Renal cortical epithelial cell (primary cell): ENCODE measurements around the gene ZGPAT. TPM values are rescaled to one million over a fixed set of nuclear protein-coding genes. Genes with fewer than 3 reads are reported as not detected.

Source experiments
- DNase-seq: peaks from one replicate; pipeline ENCODE4 v3.0.0-alpha.2; 2011; ENCODE audit warnings: low read depth
- total RNA-seq: library from RNA; depleted of rRNA; stranded (reverse); fragments of >200 nt; gene quantifications from 2 replicates; pipeline ENCODE4 v1.2.3, GENCODE V29; 2014

The ZGPAT gene
- total RNA-seq, 1 donor from 2014 or later: 25.7 TPM

- DNase-seq: no peak
Measured at GRCh38 chr20:63678667-63679465, 29.0 kb upstream of the ZGPAT start.

GRCh38 chr20:63679799-63680305 is 28.0 kb upstream of the ZGPAT start:
- no peak for DNase-seq

DNA sequence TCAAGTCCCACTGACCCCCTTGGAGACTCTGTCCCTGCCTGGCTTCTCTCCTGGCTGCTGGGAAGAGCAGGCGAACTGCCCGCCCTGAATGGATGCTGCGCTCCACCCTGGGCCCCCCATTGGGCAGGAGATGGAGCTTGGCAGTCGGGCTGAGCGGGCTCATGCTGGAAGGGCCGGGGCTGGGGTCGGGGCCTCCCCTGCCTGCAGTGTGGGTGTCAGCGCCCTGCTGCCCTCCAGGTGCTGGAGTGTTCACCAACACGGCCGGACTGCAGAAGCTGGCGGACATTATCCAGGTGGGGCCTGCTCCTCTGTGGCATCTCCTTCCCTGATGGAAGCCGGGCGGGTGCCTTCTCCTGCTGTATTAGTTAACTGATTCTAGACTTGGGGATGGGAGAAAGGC is 27.4 kb upstream of the ZGPAT start:
- no peak for DNase-seq

DNA sequence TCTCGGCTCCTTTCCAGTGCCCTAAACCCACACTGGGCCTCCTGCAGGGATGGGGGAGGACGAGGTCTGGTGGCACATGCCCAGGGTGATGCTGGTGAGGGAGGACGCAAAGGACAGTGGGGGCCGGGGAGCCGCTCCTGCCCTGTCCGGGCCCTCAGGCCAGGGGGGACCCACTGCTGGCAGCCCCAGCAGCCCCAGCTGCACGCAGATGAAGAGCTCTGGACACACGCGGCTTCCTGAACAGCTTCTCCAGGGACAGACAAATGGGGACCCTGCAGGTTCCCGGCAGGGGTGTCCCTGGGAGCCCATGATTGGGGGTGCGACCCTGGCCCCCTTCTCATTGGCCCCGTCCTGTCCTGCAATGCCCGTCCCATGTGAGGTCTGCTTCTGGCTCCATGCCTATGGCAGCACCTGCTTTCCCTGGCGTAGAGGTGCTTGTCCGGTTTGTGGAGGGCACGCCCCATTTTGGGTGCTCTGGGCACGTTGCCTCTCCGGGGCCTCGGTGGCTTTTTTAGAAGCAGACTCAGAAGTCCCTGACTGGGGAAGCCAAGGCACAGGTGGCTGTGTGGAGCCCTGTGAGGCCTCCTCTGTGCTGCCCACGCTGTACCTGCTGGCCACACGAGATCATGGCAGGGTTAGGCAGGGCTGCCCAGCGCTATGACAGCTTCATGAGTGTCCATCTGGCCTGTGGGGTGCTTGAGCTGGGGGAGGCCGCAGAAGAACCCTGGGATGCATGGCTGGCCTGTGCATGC is 26.8 kb upstream of the ZGPAT start:
- DNase-seq: no peak

DNA sequence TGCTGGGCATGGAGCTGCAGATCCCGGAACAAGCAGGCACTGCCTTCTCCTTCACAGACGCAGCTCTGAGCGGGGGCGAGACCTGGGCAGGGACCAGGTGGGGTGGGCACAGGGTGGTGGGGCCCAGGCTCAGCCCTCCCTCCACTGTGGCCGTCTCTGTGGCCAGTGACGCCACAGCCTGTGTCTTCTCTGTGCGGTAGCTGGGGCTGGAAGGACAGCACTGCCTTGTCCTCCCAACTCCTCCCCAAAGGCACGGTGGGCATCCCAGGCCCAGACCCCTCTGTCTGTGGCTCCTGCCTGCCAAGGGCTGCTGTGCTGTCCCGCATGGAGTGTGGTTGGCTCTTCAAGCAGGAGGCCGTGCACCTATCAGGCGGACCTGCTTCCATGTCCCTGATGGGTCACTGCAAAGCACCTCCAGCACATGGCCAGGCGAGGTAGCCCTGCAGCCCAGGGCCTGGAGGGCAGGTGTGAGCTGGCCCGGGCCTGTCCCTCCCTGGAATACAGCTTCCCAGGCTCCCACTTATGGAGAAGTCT is 26.2 kb upstream of the ZGPAT start:
- DNase-seq: no peak

GRCh38 chr20:63682384-63683139 is 25.3 kb upstream of the ZGPAT start:
- peak; percentile 99 for DNase-seq

GRCh38 chr20:63685269-63686026 is 22.4 kb upstream of the ZGPAT start:
- DNase-seq: no peak

GRCh38 chr20:63686094-63686491 is 21.7 kb upstream of the ZGPAT start:
- DNase-seq: no peak

GRCh38 chr20:63686492-63687321 is 21.1 kb upstream of the ZGPAT start:
- DNase-seq: peak; percentile 82

DNA sequence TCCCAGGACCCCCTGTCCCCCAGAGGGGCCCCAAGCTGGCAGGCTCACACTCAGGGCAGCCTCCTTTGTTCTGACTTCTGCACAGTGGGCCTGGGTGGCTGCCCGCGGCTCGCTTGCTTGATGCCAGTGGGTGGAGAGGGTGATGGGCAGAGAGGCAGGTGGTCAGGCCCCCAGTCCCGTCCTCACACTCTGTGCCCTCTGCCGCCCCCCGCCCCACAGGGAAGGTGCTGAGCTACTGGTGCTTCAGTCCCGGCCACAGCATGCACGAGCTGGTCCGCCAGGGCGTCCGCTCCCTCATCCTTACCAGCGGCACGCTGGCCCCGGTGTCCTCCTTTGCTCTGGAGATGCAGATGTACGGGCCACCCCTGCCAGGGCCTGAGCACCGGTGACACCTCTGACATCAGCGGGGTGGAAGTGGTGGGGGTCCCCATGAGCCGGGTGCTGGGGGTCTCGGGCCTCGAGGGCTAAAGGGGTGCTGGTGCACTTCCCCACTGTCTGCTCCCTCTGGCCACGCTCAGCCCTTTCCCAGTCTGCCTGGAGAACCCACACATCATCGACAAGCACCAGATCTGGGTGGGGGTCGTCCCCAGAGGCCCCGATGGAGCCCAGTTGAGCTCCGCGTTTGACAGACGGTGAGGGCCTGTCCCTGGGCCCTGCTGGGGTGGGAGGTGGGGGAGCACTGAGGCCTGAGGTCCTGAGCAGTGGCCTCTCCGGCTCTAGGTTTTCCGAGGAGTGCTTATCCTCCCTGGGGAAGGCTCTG is 20.2 kb upstream of the ZGPAT start:
- DNase-seq: no peak

DNA sequence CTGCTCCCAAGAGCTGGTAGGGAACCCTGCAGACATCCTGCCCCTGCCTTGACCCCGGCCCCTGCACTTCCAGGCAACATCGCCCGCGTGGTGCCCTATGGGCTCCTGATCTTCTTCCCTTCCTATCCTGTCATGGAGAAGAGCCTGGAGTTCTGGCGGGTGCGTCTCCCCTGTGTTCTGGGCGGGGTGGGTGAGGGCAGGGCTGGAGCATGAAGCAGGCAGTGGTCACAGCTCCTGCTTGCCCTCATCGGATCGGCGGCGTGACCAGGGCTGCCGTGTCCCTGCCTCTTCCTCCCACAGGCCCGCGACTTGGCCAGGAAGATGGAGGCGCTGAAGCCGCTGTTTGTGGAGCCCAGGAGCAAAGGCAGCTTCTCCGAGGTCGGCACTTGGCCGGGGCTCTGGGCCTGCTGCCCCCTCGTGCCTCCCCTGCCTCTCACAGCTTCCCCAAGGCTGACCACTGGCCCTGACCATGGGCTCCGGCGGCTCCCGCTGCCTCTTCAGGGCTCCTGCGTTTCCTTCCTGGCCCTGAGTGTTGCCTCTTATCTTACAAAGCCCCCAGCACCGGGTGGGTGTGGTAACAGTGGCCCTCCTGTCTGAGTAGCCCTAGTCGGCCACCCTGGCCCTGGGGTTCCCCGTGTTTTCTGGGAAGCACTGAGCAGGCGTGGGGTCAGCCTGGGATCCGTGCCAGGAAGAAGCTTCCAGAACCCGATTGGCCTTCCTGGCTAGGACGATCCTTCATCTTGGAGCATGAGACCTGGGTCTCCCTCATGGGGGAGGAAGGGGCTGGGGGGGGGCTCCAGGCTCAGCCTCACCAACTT is 19.4 kb upstream of the ZGPAT start:
- DNase-seq: no peak

DNA sequence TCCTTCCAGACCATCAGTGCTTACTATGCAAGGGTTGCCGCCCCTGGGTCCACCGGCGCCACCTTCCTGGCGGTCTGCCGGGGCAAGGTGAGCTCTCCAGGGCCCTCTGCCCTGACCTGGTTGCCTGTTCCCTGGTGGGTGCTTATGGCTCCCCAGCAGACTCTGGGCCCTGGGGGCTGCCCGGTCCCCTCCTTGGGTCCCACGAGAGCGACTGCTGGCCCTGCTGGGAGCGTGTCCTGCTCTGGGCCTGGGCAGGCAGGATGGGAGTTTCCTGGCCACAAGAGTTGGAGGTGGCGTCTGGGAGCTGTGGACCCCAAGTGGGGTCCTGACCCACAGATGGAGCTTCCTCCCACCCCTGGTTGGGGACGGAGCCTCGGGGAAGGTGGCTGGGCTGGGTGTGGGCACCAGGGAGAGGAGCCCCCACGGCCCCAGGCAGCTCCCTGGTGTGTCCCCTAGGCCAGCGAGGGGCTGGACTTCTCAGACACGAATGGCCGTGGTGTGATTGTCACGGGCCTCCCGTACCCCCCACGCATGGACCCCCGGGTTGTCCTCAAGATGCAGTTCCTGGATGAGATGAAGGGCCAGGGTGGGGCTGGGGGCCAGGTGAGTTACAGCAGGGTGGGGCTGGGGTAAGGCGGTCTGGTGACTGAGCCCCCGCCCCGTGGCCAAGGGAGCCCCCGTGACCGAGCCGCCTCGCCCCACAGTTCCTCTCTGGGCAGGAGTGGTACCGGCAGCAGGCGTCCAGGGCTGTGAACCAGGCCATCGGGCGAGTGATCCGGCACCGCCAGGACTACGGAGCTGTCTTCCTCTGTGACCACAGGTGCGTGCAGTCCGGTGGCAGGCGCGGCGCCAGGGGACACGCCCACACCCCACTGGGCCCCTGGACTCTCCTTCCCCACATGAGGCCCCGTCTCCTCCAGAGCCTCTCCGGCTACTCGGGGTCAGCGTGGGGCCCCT is 18.5 kb upstream of the ZGPAT start:
- no peak for DNase-seq

DNA sequence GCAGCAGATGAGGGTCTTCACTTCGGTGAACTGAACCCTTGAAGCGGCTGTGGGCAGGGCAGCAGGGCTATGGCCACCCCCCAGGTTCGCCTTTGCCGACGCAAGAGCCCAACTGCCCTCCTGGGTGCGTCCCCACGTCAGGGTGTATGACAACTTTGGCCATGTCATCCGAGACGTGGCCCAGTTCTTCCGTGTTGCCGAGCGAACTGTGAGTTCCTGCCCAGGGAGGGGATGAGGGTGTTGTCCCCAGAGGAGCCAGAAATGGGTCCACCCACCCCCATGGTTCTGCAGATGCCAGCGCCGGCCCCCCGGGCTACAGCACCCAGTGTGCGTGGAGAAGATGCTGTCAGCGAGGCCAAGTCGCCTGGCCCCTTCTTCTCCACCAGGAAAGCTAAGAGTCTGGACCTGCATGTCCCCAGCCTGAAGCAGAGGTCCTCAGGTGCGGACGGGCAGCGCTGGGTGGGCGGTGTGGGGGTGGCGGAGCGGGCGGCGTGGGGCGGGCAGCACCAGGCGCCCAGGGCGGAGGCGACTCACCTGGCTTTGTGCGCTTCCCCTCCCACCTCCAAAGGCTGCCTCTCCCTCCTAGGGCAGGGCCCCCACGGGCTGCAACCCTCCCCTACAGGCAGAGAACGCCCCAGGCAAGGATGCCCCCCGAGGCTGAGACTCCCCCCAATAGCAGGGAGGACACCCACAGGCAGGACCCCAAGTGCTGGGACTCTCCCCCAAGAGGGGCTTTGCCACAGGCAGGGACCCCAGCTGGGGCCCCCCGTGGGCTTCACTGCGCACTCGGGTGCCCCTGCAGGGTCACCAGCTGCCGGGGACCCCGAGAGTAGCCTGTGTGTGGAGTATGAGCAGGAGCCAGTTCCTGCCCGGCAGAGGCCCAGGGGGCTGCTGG is 17.6 kb upstream of the ZGPAT start:
- no peak for DNase-seq

DNA sequence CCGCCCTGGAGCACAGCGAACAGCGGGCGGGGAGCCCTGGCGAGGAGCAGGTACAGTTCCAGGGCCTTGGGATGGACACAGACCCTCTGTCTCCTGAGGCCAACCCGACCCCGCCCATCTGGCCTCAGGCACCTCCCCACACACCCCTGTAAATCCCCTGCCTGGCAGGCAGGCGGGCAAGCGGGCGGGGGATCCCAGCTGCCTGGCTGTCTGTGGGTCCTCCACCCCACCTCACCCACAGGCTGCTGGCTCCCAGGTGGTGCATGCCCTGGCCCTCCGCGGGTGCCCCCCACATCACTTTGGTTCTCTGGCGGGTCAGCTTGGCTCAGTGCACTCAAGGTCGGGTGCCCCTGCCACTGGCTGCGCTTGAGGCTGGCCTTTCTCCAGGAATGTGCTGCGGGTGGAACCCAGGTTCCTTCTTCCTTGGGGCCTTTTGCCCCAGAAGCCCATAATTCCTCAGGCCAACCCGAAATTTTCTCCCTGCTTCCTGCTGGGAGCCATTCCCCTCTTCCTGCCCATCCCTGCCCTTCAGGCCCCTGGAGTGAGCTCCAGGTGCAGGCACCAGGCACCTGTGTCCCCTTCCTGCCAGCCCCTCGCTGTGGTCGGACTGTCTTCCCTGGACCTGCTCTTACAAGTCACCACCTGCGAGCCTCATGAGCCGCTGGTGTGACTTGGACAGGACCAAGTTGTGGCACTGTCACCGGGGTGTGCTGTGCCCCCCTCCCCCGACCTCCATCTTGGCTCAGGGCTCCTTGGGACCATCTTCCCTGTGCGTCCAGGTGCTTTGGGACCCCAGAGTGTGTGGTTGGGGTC is 16.7 kb upstream of the ZGPAT start:
- DNase-seq: no peak

DNA sequence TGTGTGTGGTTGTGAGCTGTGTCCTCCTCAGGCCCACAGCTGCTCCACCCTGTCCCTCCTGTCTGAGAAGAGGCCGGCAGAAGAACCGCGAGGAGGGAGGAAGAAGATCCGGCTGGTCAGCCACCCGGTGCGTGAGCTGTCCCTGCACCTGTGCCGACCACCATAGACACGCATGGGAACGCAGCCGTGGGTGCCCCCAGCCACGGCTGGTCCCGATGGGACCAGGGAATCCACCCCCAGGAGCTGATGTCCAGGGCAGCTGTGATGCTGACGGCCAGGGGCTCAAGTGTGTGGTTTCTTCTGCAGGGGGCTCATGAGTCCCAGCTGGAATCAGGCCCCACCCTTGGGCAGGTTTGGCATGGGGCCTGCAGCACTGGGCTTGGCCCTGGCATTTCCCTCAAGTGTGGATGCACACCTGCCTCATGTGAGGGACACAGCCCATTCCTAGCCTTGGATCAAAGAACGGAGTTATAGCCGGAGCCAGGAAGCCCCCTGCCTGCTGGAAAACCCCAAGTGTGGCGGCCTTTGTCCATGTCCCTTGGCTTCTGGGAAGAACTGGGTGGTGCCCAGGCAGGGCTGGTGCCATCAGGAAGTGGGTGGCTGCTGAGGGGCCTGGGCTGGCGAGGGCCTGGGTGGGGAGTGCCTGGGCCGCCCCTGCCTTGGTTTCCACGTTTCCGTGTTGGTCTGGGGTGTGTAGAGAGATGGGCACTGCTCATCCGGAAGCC is 16.0 kb upstream of the ZGPAT start:
- no peak for DNase-seq
